ENCODE results near the gene DNAJB9. TPM values are rescaled to one million over a fixed set of nuclear protein-coding genes. Genes with fewer than 3 reads are reported as not detected.

DNAJB9 gene
- total RNA-seq, 4 donors from 2014 or later, result 28.7 to 362 (median 44.8) TPM

DNA sequence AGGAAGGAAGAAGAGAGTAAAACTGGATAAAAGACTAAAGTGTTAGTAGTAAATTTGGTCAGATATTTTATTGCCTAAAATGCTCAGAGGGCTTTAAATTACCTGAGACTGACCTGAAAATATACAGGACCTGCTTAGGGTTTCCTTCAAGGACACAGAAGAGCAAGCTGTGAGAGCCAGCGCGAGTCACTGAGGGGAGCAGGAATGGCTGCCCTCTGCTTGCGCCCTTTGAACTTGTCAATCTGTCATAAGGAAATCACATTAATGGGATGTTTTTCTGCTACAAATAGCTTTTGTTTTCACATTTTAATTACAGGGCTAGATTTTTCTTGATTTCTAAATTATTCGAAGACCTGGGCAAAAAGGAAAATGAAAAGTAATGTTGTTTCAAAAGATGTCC is 26.9 kb downstream of the DNAJB9 start:
- no peak overlapping the region for H3K4me3 ChIP-seq
- no peak for TF ChIP-seq POLR2A (IDR thresholded peaks at IDR 0.05)
- TF ChIP-seq, protein P1, sequence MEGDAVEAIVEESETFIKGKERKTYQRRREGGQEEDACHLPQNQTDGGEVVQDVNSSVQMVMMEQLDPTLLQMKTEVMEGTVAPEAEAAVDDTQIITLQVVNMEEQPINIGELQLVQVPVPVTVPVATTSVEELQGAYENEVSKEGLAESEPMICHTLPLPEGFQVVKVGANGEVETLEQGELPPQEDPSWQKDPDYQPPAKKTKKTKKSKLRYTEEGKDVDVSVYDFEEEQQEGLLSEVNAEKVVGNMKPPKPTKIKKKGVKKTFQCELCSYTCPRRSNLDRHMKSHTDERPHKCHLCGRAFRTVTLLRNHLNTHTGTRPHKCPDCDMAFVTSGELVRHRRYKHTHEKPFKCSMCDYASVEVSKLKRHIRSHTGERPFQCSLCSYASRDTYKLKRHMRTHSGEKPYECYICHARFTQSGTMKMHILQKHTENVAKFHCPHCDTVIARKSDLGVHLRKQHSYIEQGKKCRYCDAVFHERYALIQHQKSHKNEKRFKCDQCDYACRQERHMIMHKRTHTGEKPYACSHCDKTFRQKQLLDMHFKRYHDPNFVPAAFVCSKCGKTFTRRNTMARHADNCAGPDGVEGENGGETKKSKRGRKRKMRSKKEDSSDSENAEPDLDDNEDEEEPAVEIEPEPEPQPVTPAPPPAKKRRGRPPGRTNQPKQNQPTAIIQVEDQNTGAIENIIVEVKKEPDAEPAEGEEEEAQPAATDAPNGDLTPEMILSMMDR (IDR thresholded peaks at IDR 0.05), result no peak
- H3K27ac ChIP-seq, result no peak overlapping the region
- H3K36me3 ChIP-seq, result no peaks in the 10 kb centered on the region
- no peaks in the 10 kb centered on the region for H3K9me3 ChIP-seq
- no peak for DNase-seq
- H3K27me3 ChIP-seq, result no peaks in the 10 kb centered on the region
- intact Hi-C loops (cut with DNase I; ENCODE audit: low total_unique reads), result no loop called here
- no peaks in the 10 kb centered on the region for H3K4me1 ChIP-seq

- intact Hi-C loops (cut with DNase I; ENCODE audit: low total_unique reads), result no loop called here
- H3K9me3 ChIP-seq, result no peaks in the 10 kb centered on the region
- TF ChIP-seq POLR2A (IDR thresholded peaks at IDR 0.05), result no peak
- TF ChIP-seq, protein P1 (IDR thresholded peaks at IDR 0.05), result no peak
- no peaks in the 10 kb centered on the region for H3K27me3 ChIP-seq
- H3K4me3 ChIP-seq, result no peak overlapping the region
- no peak for DNase-seq
- no peak overlapping the region for H3K27ac ChIP-seq
- H3K36me3 ChIP-seq, result no peaks in the 10 kb centered on the region
- H3K4me1 ChIP-seq, result no peaks in the 10 kb centered on the region
Observed at GRCh38 chr7:108598153-108598552, 28.5 kb downstream of the DNAJB9 start.

DNA sequence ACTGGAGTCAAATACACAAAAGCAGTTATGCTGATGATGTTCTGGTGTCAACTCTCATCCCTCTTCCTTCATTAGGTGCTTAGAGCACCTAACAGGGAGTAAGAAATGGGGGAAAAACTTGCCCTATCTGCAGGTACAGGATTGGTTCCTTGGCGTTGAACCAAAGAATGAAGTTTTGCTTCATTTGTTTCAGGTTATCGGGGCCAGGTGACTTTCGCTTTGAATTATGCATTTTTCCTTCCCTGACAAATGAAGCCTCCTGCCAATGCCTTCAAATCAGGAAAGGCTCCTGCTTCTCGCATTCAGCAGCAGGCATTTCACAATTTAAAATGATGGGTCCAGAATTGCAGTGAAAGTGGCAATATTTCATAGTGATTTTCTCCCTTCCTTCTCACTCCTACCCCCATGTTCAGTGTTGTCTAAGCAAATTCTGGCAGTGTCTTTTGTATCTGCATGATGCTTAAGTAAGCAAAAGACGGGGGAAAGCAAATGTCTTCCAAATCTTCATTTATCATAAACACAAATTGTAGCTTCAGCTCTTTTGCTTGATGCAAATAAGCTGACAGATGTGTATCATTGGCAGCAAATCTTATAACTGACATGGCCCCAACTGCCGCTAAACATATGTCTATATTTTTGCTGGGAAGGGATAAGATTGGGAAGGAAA is 29.4 kb downstream of the DNAJB9 start:
- no peak overlapping the region for H3K27ac ChIP-seq
- DNase-seq, result no peak
- no peaks in the 10 kb centered on the region for H3K27me3 ChIP-seq
- no peak for TF ChIP-seq POLR2A (IDR thresholded peaks at IDR 0.05)
- H3K9me3 ChIP-seq, result no peaks in the 10 kb centered on the region
- H3K4me3 ChIP-seq, result no peak overlapping the region
- intact Hi-C loops (cut with DNase I; ENCODE audit: low total_unique reads), result no loop called here
- H3K4me1 ChIP-seq, result no peaks in the 10 kb centered on the region
- no peaks in the 10 kb centered on the region for H3K36me3 ChIP-seq

DNA sequence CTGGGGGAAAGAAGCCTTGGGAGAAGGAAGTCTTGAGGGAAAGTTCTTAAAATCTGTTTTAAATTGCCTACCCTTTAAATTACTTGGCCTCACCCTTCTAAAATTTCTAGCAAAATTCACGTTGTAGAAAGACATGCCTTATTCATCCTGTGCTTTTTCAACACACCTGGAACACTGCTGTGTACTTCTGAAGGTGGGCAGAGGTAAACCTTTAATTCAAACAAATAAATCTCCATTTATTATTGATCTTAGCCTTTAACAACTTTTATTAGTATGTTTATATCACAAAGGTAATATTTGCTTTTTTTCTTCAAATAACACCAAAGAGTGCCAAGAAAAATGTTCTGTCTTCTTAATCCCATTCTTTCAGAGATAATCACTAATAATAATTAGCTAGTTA is 30.7 kb downstream of the DNAJB9 start:
- intact Hi-C loops (cut with DNase I; ENCODE audit: low total_unique reads), result no loop called here
- no peaks in the 10 kb centered on the region for H3K27me3 ChIP-seq
- no peaks in the 10 kb centered on the region for H3K4me1 ChIP-seq
- H3K4me3 ChIP-seq, result no peak overlapping the region
- TF ChIP-seq POLR2A (IDR thresholded peaks at IDR 0.05), result no peak
- TF ChIP-seq, protein P1 (IDR thresholded peaks at IDR 0.05), result no peak
- H3K27ac ChIP-seq, result no peak overlapping the region
- no peaks in the 10 kb centered on the region for H3K9me3 ChIP-seq
- DNase-seq, result no peak
- no peaks in the 10 kb centered on the region for H3K36me3 ChIP-seq

DNA sequence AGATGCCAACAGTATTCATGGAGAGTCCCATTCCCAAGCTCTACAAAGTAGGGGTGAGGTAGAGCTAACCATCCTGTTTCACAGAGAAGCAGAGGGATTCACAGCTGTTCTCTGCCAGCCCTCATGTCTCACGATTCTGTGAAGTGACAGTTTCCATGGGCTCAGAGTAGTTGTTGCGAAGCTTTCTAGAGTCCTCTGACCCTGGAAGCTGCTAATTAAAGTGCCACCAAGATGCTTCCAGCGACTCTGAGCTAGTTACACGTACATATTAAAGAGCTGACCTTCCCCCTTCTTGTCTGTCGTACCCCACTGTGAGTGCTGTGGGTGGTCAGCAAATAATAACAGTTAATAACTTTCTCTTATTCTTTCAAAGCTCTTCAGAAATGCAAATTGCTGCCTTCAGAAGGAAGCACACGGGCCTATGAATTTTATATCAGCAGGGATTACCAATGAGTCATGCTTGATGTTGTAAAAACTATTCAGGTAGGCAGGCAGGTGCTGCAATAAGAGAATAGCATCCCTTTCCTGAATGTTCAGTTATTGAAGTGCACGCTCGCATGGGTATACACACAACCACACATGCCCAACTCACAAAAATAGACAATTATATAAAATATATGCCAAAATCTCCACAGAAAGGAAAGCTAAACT is 34.1 kb downstream of the DNAJB9 start:
- no peak for TF ChIP-seq POLR2A (IDR thresholded peaks at IDR 0.05)
- TF ChIP-seq, protein P1 (IDR thresholded peaks at IDR 0.05), result no peak
- DNase-seq, result no peak
- H3K9me3 ChIP-seq, result no peaks in the 10 kb centered on the region
- intact Hi-C loops (cut with DNase I; ENCODE audit: low total_unique reads), result no loop called here
- no peaks in the 10 kb centered on the region for H3K27me3 ChIP-seq
- no peaks in the 10 kb centered on the region for H3K4me1 ChIP-seq
- no peaks in the 10 kb centered on the region for H3K36me3 ChIP-seq
- H3K4me3 ChIP-seq, result no peak overlapping the region
- no peak overlapping the region for H3K27ac ChIP-seq

Measured in uterus (tissue), 4 donors.